Osteoblast (primary cell): ENCODE data around the gene FOSL2. TPM values are rescaled to one million over a fixed set of nuclear protein-coding genes. Genes with fewer than 3 reads are reported as not detected.

Experiments
- DNase-seq: peaks from one replicate; pipeline ENCODE4 v3.0.0; 2011; ENCODE audit warnings: low spot score, mixed read lengths; ENCODE audit not compliant: insufficient read length; ENCODE audit errors: missing footprints
- H2AFZ ChIP-seq: 2 replicates; pipeline ENCODE4 v1.6.0; 2011; ENCODE audit warnings: mild to moderate bottlenecking, low read length
- H3K27ac ChIP-seq: 2 replicates; pipeline ENCODE4 v1.5.1; 2011; ENCODE audit warnings: mild to moderate bottlenecking, low read depth, low read length, moderate library complexity
- H3K27me3 ChIP-seq: 2 replicates; pipeline ENCODE4 v1.6.0; 2012; ENCODE audit warnings: mild to moderate bottlenecking, control low read depth, inconsistent platforms, low read length, moderate library complexity; ENCODE audit not compliant: insufficient read depth
- H3K36me3 ChIP-seq: 2 replicates; pipeline ENCODE4 v1.5.1; 2011; ENCODE audit warnings: mild to moderate bottlenecking, low read length, control low read depth, moderate library complexity; ENCODE audit not compliant: insufficient read depth
- H3K4me1 ChIP-seq: 2 replicates; pipeline ENCODE4 v1.5.1; 2011; ENCODE audit warnings: mild to moderate bottlenecking, low read length, control low read depth, moderate library complexity; ENCODE audit not compliant: insufficient read depth
- H3K4me2 ChIP-seq: 2 replicates; pipeline ENCODE4 v1.6.0; 2011; ENCODE audit warnings: mild to moderate bottlenecking, low read length; ENCODE audit not compliant: insufficient read depth
- H3K4me3 ChIP-seq: fragments of 200-600 bp; sonication (generic); 3 replicates; pipeline ENCODE4 v1.5.1; 2012; ENCODE audit warnings: mild to moderate bottlenecking, low read length, inconsistent platforms; ENCODE audit not compliant: insufficient read depth
- H3K79me2 ChIP-seq: 2 replicates; pipeline ENCODE4 v1.6.0; 2012; ENCODE audit warnings: mild to moderate bottlenecking, low read length, control low read depth, inconsistent platforms; ENCODE audit not compliant: insufficient read depth
- H3K9me3 ChIP-seq: 2 replicates; pipeline ENCODE4 v1.5.1; 2011; ENCODE audit warnings: low read depth, low read length, control low read depth
- H4K20me1 ChIP-seq: 2 replicates; pipeline ENCODE4 v1.6.0; 2012; ENCODE audit warnings: mild to moderate bottlenecking, low read length, control low read depth; ENCODE audit not compliant: insufficient read depth
- total RNA-seq: library from RNA; depleted of rRNA; stranded (reverse); fragments of >200 nt; gene quantifications from 2 replicates; pipeline ENCODE4 v1.2.3, GENCODE V29; 2012
- TF ChIP-seq, protein P1 (sequence below): IDR thresholded peaks from 2 replicates; pipeline ENCODE4 v1.5.1; 2011; ENCODE audit warnings: mild to moderate bottlenecking, low read depth, low read length, moderate library complexity; ENCODE audit errors: extremely low read depth

Gene FOSL2
- total RNA-seq, 1 donor: 86.9 TPM

DNA sequence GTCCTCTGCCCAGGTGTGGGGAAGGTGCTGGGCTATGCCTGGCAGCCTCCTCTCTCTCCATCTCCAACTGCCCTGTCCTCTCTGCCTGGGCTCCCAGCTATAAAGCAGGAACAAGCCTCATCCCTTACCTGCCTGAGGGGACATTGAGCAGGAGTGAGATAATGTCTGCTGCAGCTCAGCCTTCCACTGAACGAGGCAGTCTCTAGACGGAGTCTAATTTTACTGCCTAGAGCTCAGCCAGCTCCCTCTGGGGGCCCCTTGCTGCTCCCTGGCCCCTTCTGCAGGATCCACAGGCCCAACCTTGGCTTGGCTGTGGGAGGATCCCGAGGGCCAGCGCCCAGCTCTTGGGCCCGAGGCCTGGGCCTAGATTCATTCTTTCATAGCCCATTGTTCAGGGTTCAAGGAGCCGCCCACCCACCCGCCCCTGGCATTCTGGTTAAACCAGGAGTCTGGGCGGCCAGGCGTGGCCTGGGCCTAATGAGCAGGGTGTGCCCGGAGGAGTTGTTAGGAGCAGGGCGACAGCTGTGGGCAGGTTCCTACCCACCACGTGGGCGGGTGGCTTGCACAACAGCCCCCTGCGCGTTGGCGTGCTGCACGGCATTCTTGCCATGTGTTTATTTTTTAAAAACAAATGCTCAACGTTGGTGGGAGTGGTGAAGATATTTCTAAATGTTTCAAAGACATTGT lies 44.6 kb downstream of the FOSL2 start:
- Histone ChIP-seq H3K27ac (no peak overlapping the region), H3K9me3 (no peaks in the 10 kb centered on the region), H3K36me3 (no peaks in the 10 kb centered on the region), H4K20me1 (no peaks in the 10 kb centered on the region), H3K4me2 (no peak overlapping the region), H3K4me1 (no peaks in the 10 kb centered on the region), H3K27me3 (no peaks in the 10 kb centered on the region), H2AFZ (no peak overlapping the region), H3K4me3 (no peak overlapping the region), H3K79me2 (no peaks in the 10 kb centered on the region)
- no peak for DNase-seq
- TF ChIP-seq, protein P1, sequence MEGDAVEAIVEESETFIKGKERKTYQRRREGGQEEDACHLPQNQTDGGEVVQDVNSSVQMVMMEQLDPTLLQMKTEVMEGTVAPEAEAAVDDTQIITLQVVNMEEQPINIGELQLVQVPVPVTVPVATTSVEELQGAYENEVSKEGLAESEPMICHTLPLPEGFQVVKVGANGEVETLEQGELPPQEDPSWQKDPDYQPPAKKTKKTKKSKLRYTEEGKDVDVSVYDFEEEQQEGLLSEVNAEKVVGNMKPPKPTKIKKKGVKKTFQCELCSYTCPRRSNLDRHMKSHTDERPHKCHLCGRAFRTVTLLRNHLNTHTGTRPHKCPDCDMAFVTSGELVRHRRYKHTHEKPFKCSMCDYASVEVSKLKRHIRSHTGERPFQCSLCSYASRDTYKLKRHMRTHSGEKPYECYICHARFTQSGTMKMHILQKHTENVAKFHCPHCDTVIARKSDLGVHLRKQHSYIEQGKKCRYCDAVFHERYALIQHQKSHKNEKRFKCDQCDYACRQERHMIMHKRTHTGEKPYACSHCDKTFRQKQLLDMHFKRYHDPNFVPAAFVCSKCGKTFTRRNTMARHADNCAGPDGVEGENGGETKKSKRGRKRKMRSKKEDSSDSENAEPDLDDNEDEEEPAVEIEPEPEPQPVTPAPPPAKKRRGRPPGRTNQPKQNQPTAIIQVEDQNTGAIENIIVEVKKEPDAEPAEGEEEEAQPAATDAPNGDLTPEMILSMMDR: no peak

DNA sequence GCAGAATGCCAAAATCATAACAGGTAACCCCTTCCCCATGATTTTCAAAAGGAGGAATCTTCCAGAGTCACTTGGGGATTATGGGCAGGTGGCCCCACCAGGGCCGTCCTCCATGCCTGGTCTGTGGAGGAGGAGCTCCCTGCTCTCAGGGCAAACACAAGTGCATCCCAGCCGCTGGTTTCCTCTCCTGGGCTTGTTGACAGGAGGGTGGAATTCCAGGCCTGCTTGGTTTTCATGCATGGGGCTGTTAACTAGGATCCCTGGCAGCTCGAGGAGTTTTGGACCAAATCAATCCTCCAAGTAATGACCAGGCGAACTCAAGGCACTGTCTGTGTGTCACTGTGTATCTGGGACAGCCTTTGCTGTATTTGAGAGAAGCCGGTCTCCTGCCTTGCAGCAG lies 45.3 kb downstream of the FOSL2 start:
- Histone ChIP-seq H4K20me1 (no peaks in the 10 kb centered on the region), H3K4me3 (no peak overlapping the region), H3K9me3 (no peaks in the 10 kb centered on the region), H3K36me3 (no peaks in the 10 kb centered on the region), H2AFZ (no peak overlapping the region), H3K27me3 (no peaks in the 10 kb centered on the region), H3K4me1 (no peaks in the 10 kb centered on the region), H3K27ac (no peak overlapping the region), H3K79me2 (no peaks in the 10 kb centered on the region), H3K4me2 (no peak overlapping the region)
- DNase-seq: no peak
- TF ChIP-seq, protein P1: no peak

DNA sequence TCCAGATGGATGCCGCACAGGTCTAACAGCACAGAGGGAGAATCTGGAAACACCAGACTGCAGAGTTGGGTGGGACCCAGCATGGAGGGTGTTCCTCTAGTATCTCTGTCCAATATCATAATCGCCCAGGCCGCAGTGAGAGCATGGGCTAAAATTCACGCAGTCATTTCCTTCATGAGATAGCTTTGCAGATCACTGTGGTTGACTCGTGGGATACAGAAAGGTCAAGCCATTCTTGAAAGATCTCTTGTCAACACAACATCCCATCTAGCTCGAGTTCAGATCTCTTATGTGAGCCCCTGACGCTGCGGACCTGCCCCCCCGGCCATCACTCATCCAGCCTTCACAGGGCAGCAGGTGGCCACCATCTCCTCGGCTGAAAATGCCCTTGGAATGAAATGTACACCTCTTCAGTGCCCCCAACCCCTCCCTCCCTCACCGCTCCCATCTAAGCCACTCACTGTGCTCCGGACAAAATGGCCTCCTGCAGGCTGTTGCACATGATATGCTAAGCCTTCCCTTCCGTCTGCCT lies 45.9 kb downstream of the FOSL2 start:
- Histone ChIP-seq H3K9me3 (no peaks in the 10 kb centered on the region), H3K27ac (no peak overlapping the region), H3K79me2 (no peaks in the 10 kb centered on the region), H3K27me3 (no peaks in the 10 kb centered on the region), H2AFZ (no peak overlapping the region), H3K4me2 (no peak overlapping the region), H3K4me3 (no peak overlapping the region), H3K36me3 (no peaks in the 10 kb centered on the region), H3K4me1 (no peaks in the 10 kb centered on the region), H4K20me1 (no peaks in the 10 kb centered on the region)
- no peak for DNase-seq
- TF ChIP-seq, protein P1: no peak

DNA sequence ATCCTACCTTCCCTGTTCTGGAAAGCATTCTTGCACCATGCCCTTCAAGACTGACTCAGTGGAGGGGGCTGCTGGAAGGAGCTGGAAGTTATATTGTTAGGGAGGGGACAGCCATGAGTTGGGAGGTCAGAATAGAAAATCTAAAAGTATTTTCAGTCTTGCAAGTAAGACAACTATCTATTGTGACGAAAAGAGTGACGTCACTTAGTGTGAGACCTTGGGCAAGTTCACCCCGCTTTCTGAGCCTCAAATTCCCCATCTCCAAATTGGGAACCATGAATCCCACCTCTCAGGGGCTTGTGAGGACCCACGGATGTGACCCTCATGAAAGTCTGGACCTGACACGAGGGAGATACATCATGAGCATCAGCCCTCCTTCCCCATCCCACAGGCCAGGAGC lies 46.5 kb downstream of the FOSL2 start:
- H3K27me3 ChIP-seq: no peaks in the 10 kb centered on the region
- H3K79me2 ChIP-seq: no peaks in the 10 kb centered on the region
- no peak overlapping the region for H3K27ac ChIP-seq
- no peaks in the 10 kb centered on the region for H4K20me1 ChIP-seq
- H3K4me3 ChIP-seq: no peak overlapping the region
- no peak for DNase-seq
- no peak overlapping the region for H2AFZ ChIP-seq
- H3K9me3 ChIP-seq: no peaks in the 10 kb centered on the region
- TF ChIP-seq, protein P1: no peak
- no peak overlapping the region for H3K4me2 ChIP-seq
- no peaks in the 10 kb centered on the region for H3K4me1 ChIP-seq
- H3K36me3 ChIP-seq: no peaks in the 10 kb centered on the region
